Measurements from ENCODE around the gene STARD10.
"Not testable (repeated sequence)": the region's sequence is repeated elsewhere in the genome, so short reads cannot be mapped to it uniquely, and the experiment has no call there.

Gene STARD10

DNA sequence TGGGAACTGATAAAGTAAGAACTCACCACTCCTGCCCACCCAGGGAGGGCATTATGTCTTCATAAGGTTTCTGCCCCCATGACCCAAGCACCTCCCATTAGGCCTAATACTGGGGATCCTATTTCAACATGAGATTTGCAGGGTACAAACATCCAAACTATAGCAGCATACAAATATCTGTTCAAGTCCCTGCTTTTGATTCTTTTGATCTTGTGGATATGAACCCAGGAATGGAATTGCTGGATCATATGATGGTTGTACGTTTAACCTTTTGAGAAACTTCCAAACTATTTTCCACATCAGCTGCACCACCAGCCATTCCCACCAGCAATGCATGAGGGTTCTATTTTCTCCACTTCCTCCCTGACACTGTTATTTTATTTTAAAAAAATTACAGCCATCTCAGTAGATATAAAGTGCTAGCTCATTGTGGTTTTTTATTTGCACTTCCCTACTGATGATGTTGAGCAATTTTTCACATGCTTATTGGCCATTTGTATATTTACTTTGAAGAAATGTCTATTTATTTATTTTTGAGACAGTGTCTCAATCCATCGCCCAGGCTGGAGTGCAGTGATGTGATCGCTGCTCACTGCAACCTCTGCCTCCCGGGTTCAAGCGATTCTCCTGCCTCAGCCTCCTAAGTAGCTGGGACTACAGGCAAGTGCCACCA lies 13.3 kb upstream of the STARD10 start:
- peak; percentile 85 for DNase-seq

GRCh38 chr11:72806378-72806777 lies 12.5 kb upstream of the STARD10 start:
- peak; percentile 12 for DNase-seq

- DNase-seq: peak; percentile 62
These were observed 11.4 kb upstream of the STARD10 start for GRCh38 chr11:72805216-72805615.

DNA sequence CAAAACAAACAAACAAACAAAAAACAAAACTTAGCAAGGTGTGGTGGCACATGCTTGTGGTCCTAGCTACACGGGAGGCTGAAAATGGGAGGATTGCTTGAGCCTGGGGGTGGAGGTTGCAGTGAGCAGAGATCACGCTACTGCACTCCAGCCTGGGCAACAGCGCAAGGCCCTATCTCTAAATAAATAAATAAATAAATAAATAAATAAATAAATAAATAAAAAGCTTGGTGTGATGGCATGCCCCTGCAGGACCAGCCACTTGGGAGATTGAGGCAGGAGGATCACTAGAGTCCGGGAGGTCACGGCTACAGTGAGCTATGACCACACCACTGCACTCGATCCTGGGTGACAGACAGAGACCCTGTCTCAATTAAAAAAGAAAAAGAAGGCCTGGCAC lies 9.0 kb upstream of the STARD10 start:
- no peak for DNase-seq

GRCh38 chr11:72799441-72799840 lies 5.6 kb upstream of the STARD10 start:
- peak; percentile 8 for DNase-seq

DNA sequence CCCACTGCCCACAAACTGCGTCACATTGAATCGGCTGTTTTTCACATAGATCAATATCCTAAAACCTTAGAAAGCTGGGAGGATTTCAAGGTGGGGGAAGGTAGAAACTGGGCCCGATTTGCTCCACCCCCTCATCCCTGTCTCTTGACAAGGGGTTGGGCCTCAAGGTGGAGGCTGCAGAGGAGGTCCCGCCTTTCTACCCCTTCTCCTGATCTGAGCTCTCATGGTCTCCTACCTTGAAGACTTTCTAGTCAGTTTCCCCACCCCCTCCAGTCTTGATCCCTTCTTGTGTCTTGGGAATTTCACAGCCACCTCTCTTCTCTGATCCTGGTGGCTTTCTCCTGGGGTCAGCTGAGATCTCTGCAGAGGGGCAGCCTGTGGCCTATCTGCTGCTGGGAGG lies 4.5 kb upstream of the STARD10 start:
- no peak for DNase-seq

- DNase-seq: no peak
These were observed 797 bp downstream of the STARD10 start for GRCh38 chr11:72793076-72793424.

DNA sequence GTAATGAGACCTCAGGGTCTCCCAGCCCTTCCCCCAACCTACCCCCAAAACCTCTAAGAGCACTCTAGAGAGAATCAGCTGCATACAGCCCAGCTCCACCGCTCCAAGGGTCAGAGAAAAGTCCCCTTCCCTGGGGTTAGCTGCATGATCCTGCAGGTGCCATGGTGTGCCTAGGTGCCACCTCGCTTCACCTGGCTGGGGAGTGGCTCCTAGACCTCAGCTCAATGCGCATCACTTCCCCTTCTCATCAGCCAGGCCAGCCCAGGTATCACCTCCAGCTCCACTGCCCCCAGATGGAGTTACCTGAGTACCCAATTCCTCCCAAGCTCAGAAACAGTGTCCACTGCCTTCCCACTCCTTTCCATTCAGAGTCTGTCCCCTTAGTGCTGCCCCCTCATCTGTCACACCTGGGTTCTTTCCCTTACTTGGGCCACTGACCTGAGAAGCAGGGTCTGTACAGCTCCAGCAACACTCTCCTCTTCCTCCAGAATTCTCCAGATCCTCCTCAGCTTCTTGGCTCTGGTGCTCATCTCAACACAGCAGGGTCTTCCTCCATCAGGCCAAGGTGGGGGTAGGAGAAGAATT lies 1.3 kb downstream of the STARD10 start:
- DNase-seq: no peak

GRCh38 chr11:72791228-72791627 lies 2.6 kb downstream of the STARD10 start:
- not testable (repeated sequence) for DNase-seq

DNA sequence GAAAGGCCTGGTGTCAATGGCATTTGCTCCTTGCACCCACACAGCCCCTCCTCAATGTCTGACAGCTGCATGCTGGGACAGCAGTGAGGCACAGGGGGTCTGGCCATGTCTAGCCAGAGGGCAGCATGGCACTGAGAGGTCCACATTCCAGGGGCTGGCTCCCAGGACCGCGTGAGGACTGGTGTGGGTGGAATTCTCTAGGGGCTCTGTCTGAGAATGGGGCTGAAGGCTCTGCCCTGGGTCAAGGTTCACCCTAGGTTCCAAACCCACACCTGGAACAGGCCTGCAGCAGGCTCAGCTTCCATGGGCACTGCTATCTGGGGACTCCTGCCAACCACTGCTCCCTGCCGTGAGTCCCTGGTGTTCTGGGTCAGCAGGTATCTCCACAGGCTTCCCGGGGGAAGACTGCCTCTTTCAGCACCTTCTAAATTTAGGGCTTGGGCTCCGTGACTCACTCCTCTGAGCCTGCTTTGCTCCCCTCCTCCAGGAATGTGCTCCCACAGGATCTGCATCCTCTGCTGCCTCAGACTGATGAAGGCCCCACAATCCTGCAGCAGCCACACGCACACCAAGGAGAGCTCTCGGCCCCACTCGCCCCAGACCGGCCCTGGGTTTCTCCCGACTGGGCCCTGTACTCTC lies 4.2 kb downstream of the STARD10 start:
- DNase-seq: no peak

DNA sequence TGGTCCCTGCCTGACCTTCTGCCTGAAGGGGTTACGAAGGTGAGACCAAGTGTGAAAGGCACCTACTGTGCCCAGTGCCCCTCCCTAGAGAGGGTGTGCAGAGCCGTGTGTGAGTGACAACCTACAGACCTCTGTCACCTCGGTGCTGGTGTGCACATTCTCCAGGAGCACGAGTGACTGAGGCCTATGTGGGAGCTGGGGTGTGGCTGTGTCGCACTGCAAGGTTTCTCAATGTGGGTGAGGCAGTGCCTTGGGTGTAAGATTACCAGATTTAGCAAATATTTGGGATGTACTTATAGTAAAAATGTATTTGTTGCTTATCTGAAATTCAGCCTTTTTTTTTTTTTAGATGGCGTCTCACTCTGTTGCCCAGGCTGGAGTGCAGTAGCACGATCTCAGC lies 5.6 kb downstream of the STARD10 start:
- no peak for DNase-seq

DNA sequence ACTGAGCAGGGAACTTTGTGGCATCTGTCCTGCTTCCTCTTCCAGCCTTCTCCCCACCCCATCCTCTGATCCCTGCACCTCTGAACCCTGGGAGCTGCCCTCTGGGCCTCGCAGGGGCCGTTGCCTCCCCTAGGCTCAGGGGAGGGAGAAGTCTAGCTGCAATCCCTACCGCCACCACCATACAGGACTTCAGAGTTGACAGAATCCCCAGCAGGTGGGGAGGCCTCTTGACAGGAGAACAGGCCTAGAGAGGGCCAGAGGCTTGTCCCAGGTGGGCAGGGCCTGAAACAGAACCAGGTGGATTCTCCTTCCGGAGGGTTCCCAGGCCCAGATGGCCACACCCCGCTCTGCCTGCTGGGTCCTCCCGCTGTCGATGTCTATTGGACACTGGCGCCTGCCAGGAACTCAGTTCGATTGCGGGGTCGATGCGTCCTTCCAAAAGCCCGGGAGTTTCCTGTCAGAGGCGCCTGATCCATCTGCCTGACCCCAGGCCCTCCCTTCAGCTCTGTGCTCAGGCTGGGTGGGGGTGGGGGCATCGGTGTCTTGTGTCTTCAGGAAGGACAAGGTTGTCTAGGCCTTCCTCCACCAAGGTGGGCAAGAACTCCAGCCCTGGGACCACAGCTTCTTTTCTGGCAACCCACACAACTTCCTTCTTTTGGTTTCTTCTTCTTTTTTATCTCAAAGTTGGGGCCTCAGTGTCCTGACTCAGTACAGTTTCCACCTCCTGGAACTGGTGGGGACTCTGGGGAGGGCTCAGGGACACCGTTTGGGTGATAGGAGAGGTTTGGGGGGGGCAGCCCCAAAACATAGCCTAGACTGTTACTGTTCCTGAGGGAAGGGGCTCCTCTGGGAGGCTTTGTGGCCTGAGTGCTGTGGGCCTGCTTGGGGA lies 6.4 kb downstream of the STARD10 start:
- peak; percentile 69 for DNase-seq

GRCh38 chr11:72786305-72787215 lies 7.3 kb downstream of the STARD10 start:
- DNase-seq: no peak

- no peak for DNase-seq
These were observed 9.2 kb downstream of the STARD10 start for GRCh38 chr11:72784662-72785061.

GRCh38 chr11:72783144-72783905 lies 10.5 kb downstream of the STARD10 start:
- no peak for DNase-seq

DNA sequence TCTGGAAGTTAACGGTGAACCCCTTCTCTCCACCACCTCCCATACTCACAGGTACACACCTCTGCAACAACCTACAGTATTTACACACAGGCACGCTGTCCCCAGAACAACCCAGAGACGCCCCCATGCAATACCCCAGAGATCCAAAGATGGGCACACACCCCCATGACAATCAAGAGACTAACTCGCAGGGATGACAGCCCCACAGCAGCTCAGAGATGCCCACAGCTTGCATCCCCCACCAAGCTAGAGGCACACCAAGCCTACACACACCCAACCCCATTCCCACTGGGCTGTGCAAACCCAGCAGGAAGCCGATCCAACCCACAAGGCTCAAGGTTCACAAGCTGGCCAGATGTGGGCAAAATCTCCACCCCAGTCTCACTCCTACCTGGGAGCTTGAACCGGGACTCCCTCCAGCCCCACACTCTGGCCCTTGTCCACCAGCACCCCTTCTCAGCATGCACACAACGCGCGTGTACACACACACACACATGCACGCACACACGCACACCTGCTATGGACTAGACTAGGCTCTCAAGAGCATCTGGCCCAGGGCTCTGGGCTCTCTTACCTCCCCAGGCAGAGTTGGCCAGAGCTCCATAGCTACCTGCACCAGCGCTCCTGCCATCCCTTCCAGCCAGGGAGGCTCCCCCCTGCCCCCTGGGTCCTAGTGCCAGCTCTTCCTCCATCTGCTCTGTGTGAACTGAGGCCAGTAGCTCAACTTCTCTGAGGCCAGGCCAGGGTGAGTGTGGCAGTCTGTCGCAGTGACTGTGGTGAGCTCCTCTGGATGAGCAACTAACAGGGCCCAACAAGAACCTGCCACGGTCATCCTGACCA lies 11.5 kb downstream of the STARD10 start:
- no peak for DNase-seq

- DNase-seq: peak; percentile 45
These were observed 12.3 kb downstream of the STARD10 start for GRCh38 chr11:72781313-72782080.

- DNase-seq: no peak
These were observed 12.9 kb downstream of the STARD10 start for GRCh38 chr11:72781063-72781312.

- DNase-seq: no peak
These were observed 13.4 kb downstream of the STARD10 start for GRCh38 chr11:72780296-72781062.
